Right atrium auricular region (tissue), 2 donors: ENCODE results near the gene GPR31. TPM values are rescaled to one million over a fixed set of nuclear protein-coding genes. Genes with fewer than 3 reads are reported as not detected.

Source experiments
- DNase-seq: peaks from one replicate; pipeline ENCODE4 v3.0.0-alpha.2; 2019; ENCODE audit warnings: low spot score
- H3K27ac ChIP-seq, 2 donors: fragments of 200-600 bp; sonication (generic); 1 replicate in 1 of 2; 2 replicates in 1 of 2; pipeline ENCODE4 v1.5.1; 2016 to 2019
- H3K27me3 ChIP-seq, 2 donors: fragments of 200-600 bp; sonication (generic); one replicate each; pipeline versions ENCODE4 v1.5.1 to v1.6.0; 2017 to 2019
- H3K36me3 ChIP-seq: fragments of 200-600 bp; sonication (generic); one replicate; pipeline ENCODE4 v1.5.1; 2016
- H3K4me1 ChIP-seq, 2 donors: fragments of 200-600 bp; sonication (generic); one replicate each; pipeline versions ENCODE4 v1.5.1 to v1.6.0; 2017 to 2019
- H3K4me3 ChIP-seq, 2 donors: fragments of 200-600 bp; sonication (generic); 1 replicate in 1 of 2; 2 replicates in 1 of 2; pipeline ENCODE4 v1.5.1; 2017 to 2019; ENCODE audit warnings: mild to moderate bottlenecking in 1 of 2, moderate library complexity in 1 of 2
- H3K9me3 ChIP-seq, 2 donors: fragments of 200-600 bp; sonication (generic); one replicate each; pipeline ENCODE4 v1.5.1; 2019
- total RNA-seq, 2 donors: library from RNA; depleted of rRNA; stranded (reverse); fragments of >200 nt; gene quantifications; one replicate each; pipeline ENCODE4 v1.1.0, GENCODE V29; 2016
- TF ChIP-seq, protein P1 (sequence below), 2 donors: fragments of 200-600 bp; sonication (generic); IDR thresholded peaks; one replicate each; pipeline ENCODE4 v1.5.1; 2019; ENCODE audit warnings: antibody characterized with exemption in 2 of 2

Gene GPR31
- total RNA-seq, 2 donors from 2014 or later: not detected

GRCh38 chr6:167137881-167138280 is 19.9 kb downstream of the GPR31 start:
- no peaks in the 10 kb centered on the region for H3K36me3 ChIP-seq
- no peaks in the 10 kb centered on the region for H3K4me1 ChIP-seq
- no peaks in the 10 kb centered on the region for H3K27me3 ChIP-seq
- TF ChIP-seq, protein P1, sequence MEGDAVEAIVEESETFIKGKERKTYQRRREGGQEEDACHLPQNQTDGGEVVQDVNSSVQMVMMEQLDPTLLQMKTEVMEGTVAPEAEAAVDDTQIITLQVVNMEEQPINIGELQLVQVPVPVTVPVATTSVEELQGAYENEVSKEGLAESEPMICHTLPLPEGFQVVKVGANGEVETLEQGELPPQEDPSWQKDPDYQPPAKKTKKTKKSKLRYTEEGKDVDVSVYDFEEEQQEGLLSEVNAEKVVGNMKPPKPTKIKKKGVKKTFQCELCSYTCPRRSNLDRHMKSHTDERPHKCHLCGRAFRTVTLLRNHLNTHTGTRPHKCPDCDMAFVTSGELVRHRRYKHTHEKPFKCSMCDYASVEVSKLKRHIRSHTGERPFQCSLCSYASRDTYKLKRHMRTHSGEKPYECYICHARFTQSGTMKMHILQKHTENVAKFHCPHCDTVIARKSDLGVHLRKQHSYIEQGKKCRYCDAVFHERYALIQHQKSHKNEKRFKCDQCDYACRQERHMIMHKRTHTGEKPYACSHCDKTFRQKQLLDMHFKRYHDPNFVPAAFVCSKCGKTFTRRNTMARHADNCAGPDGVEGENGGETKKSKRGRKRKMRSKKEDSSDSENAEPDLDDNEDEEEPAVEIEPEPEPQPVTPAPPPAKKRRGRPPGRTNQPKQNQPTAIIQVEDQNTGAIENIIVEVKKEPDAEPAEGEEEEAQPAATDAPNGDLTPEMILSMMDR (IDR thresholded peaks at IDR 0.05): no peak
- no peak for DNase-seq
- H3K4me3 ChIP-seq: no peak overlapping the region
- H3K27ac ChIP-seq: no peak overlapping the region
- H3K9me3 ChIP-seq: no peaks in the 10 kb centered on the region

GRCh38 chr6:167137081-167137480 is 20.7 kb downstream of the GPR31 start:
- Histone ChIP-seq H3K36me3 (no peaks in the 10 kb centered on the region), H3K4me3 (no peak overlapping the region), H3K4me1 (no peaks in the 10 kb centered on the region), H3K27ac (no peak overlapping the region), H3K27me3 (no peaks in the 10 kb centered on the region), H3K9me3 (no peaks in the 10 kb centered on the region)
- no peak for DNase-seq
- TF ChIP-seq, protein P1 (IDR thresholded peaks at IDR 0.05): no peak

- Histone ChIP-seq H3K36me3 (no peaks in the 10 kb centered on the region), H3K27ac (no peak overlapping the region), H3K4me1 (no peaks in the 10 kb centered on the region), H3K27me3 (no peaks in the 10 kb centered on the region), H3K4me3 (no peak overlapping the region), H3K9me3 (no peaks in the 10 kb centered on the region)
- DNase-seq: no peak
- TF ChIP-seq, protein P1 (IDR thresholded peaks at IDR 0.05): no peak
Observed at GRCh38 chr6:167136376-167136775, 21.4 kb downstream of the GPR31 start.

DNA sequence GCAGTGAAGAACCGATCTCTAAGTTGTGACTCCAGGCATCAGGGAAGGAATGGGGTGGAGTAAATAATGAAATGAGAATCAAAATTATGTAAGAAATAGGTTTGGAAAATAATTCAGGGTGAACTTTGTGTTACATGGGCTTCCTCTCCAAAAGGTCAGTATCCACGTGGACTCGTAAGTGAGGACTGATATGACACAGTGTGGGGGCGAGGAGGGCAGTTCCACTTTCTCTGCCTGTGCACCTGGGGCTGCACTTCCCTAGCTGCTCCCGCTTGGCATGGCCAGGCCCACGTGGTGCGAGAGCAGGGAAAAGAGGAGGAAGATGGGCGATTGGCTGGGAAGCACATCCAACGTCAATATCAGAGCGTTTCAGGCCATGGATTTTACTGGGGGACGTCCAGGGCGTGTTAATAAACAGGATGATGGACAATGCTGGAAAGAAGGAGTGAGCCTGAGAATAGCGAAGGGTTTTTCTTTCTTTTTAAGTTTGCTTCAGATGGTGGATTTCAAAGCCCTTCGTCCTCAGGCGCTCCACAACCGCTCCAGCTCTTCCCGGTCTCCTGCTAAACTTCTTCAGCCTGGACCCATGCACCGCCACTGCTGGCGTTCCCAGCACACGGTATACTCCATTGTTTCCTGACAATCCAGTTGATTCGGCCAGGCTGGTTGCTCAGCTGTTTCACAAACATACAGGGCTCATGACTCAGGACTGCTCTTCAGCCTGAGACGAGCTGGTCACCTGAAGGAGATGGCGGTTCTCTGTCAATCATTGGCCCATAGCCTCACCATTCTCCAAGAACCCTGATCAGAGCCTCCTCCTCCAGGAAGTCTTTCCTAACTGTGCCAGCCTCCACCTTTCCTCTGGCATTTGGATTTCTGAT is 23.1 kb downstream of the GPR31 start:
- Histone ChIP-seq H3K27me3 (no peaks in the 10 kb centered on the region), H3K36me3 (no peaks in the 10 kb centered on the region), H3K4me1 (no peaks in the 10 kb centered on the region), H3K4me3 (no peak overlapping the region), H3K27ac (no peak overlapping the region), H3K9me3 (no peaks in the 10 kb centered on the region)
- TF ChIP-seq, protein P1 (IDR thresholded peaks at IDR 0.05): no peak
- no peak for DNase-seq

GRCh38 chr6:167130712-167131684 is 26.8 kb downstream of the GPR31 start:
- H3K36me3 ChIP-seq: no peaks in the 10 kb centered on the region
- no peak for DNase-seq
- no peaks in the 10 kb centered on the region for H3K4me1 ChIP-seq
- H3K4me3 ChIP-seq: no peak overlapping the region
- H3K9me3 ChIP-seq: no peaks in the 10 kb centered on the region
- no peak overlapping the region for H3K27ac ChIP-seq
- TF ChIP-seq, protein P1 (IDR thresholded peaks at IDR 0.05): no peak
- no peaks in the 10 kb centered on the region for H3K27me3 ChIP-seq
